SH-SY5Y (cell line): ENCODE data around the gene PLCXD3.

Experiments
- GATA2 ChIP-seq: IDR thresholded peaks from 2 replicates; pipeline ENCODE4 v1.6.1; 2011; ENCODE audit warnings: mild to moderate bottlenecking, low read depth, low read length
- GATA3 ChIP-seq: IDR thresholded peaks from 2 replicates; pipeline ENCODE4 v1.6.1; 2011; ENCODE audit warnings: low read depth, mild to moderate bottlenecking, low read length, moderate library complexity

DNA sequence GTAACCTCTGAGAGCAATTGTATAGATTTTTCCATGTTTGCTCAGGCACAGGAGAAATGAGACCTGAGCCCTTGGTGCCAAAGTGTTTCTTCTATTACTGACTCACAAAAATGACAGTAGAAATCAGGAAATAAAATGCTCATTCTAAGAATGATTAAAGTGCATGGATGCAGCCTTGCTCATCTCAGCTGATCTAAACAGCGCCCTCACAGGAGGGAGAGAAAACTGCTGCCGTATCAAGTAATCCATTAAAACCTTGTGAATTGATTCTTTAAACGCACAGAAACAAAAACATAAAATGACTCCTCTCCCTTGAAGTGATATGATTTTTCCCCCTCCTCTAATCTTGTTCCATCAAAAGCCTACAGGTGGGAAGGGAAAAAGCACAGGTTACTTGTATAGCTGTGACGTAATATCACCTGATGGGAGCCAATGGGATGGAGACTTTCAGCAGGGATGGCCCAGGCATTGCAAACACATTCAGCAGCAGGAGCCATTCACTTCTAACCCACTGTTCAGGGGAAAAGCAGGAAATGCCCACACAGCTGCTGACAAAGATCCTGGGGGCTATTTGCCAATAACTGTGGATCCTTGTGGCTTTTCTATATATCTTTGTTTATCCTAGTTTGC, 76.7 kb downstream of the PLCXD3 start:
- TF ChIP-seq GATA2 (no peak), GATA3 (no peak)
